Measurements from ENCODE around the gene RAB3D. TPM values are rescaled to one million over a fixed set of nuclear protein-coding genes. Genes with fewer than 3 reads are reported as not detected.

Gene RAB3D
- total RNA-seq, 1 donor from 2014 or later, result 76.0 TPM

DNA sequence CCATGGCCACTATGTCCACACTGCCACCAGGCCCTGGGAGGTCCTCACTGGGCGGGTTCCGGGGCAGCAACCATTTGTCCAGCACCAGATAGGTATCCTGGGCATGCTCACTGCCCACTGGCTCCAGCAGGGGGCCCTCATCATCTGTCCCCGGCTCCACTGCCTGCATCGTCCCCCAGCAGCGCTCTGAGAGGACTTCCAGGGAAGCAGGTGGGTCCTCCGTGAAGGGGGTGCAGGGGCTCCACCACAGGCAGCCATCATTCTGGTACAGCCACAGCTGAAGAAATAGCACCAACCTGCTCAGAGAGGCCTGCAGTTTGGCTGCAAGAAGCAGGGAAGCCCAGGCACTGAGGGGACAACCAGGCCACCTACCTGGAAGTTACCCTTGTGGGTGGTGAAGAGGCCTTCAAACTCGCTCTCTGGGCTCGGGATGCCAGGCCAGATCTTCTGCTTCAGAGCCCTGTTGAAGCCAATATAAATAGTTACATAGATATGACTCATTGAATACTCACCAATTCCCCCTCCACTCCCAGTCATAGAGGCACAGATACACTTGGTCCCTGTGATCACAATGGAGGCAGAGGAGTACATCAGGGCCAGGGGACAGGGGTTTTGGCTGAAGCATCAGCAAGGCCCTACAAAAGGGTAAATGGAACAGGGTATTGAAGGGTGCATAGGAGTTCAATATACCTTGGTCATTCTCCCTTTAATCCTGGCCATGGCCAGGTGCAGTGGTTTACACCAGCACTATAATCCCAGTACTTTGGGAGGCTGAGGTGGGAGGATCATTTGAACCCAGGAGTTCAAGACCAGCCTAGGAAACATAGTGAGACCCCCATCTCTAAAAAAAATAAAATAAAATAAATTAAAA is 39.1 kb upstream of the RAB3D start:
- H3K27me3 Mint-ChIP-seq (ENCODE audit: unreplicated experiment), result peaks cover 11% of the 10 kb centered on the region
- no peaks in the 10 kb centered on the region for H3K9me3 Mint-ChIP-seq (ENCODE audit: unreplicated experiment)
- H3K27ac Mint-ChIP-seq (ENCODE audit: unreplicated experiment), result no peak overlapping the region
- H3K4me1 Mint-ChIP-seq (ENCODE audit: unreplicated experiment), result peaks cover 26% of the 10 kb centered on the region
- DNase-seq (ENCODE audit: low spot score), result peak; percentile 76
- TF ChIP-seq, protein P1, sequence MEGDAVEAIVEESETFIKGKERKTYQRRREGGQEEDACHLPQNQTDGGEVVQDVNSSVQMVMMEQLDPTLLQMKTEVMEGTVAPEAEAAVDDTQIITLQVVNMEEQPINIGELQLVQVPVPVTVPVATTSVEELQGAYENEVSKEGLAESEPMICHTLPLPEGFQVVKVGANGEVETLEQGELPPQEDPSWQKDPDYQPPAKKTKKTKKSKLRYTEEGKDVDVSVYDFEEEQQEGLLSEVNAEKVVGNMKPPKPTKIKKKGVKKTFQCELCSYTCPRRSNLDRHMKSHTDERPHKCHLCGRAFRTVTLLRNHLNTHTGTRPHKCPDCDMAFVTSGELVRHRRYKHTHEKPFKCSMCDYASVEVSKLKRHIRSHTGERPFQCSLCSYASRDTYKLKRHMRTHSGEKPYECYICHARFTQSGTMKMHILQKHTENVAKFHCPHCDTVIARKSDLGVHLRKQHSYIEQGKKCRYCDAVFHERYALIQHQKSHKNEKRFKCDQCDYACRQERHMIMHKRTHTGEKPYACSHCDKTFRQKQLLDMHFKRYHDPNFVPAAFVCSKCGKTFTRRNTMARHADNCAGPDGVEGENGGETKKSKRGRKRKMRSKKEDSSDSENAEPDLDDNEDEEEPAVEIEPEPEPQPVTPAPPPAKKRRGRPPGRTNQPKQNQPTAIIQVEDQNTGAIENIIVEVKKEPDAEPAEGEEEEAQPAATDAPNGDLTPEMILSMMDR (IDR thresholded peaks at IDR 0.05; ENCODE audit: unreplicated experiment), result peak; percentile 65
- peaks cover 10% of the 10 kb centered on the region for H3K36me3 Mint-ChIP-seq (ENCODE audit: low read depth, unreplicated experiment)
- H3K4me3 Mint-ChIP-seq (ENCODE audit: unreplicated experiment), result no peak overlapping the region

DNA sequence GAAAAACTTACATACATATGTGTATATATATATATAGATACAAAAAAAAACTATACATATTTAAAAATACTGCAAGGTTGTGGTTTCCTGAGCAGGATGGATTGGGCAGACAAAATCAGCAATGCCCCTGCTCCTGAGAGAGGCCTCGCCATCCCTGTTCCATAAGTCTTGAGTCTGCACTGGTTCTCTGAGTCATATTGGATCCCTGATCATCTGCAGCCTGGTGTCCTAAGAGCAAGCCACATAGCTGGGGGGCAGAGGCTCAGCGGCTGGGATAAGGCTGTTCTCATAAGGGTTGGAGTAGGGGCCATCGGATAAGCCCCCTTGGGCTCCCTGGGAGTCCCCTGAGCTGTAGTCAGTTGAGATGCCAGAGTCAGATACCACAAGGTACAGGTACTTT is 38.3 kb upstream of the RAB3D start:
- no peak overlapping the region for H3K27ac Mint-ChIP-seq (ENCODE audit: unreplicated experiment)

DNA sequence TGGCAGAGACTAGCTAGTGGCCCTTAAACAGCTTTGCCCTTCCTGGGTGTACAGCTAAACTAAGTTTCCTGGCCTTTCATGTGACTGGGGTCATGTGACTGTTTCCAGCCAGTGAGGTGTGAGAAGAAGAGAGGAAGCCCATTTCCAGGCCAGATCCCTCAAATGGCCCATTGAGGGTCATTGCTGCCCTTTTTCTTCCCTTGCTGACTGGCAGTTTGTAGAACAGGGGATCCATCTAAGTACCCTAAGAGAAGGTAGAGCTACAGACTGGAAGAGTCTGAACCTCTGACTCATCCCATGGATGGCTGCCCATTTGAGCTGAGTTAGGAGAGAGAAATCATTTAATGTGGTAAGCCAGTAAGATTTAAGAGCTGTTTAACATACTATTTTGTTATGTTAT is 37.8 kb upstream of the RAB3D start:
- H3K4me3 Mint-ChIP-seq (ENCODE audit: unreplicated experiment), result no peak overlapping the region
- no peak overlapping the region for H3K27ac Mint-ChIP-seq (ENCODE audit: unreplicated experiment)
- DNase-seq (ENCODE audit: low spot score), result no peak
- H3K9me3 Mint-ChIP-seq (ENCODE audit: unreplicated experiment), result no peaks in the 10 kb centered on the region
- peaks cover 26% of the 10 kb centered on the region for H3K4me1 Mint-ChIP-seq (ENCODE audit: unreplicated experiment)
- TF ChIP-seq, protein P1 (IDR thresholded peaks at IDR 0.05; ENCODE audit: unreplicated experiment), result no peak
- peaks cover 10% of the 10 kb centered on the region for H3K36me3 Mint-ChIP-seq (ENCODE audit: low read depth, unreplicated experiment)
- peaks cover 15% of the 10 kb centered on the region for H3K27me3 Mint-ChIP-seq (ENCODE audit: unreplicated experiment)

More for the DNA sequence above, 38.3 kb upstream of the RAB3D start:
- Mint-ChIP-seq H3K36me3 (ENCODE audit: low read depth, unreplicated experiment) (peaks cover 10% of the 10 kb centered on the region), H3K4me1 (ENCODE audit: unreplicated experiment) (peaks cover 26% of the 10 kb centered on the region), H3K4me3 (ENCODE audit: unreplicated experiment) (no peak overlapping the region), H3K27me3 (ENCODE audit: unreplicated experiment) (peaks cover 15% of the 10 kb centered on the region), H3K9me3 (ENCODE audit: unreplicated experiment) (no peaks in the 10 kb centered on the region)
- no peak for DNase-seq (ENCODE audit: low spot score)
- TF ChIP-seq, protein P1 (IDR thresholded peaks at IDR 0.05; ENCODE audit: unreplicated experiment), result no peak

DNA sequence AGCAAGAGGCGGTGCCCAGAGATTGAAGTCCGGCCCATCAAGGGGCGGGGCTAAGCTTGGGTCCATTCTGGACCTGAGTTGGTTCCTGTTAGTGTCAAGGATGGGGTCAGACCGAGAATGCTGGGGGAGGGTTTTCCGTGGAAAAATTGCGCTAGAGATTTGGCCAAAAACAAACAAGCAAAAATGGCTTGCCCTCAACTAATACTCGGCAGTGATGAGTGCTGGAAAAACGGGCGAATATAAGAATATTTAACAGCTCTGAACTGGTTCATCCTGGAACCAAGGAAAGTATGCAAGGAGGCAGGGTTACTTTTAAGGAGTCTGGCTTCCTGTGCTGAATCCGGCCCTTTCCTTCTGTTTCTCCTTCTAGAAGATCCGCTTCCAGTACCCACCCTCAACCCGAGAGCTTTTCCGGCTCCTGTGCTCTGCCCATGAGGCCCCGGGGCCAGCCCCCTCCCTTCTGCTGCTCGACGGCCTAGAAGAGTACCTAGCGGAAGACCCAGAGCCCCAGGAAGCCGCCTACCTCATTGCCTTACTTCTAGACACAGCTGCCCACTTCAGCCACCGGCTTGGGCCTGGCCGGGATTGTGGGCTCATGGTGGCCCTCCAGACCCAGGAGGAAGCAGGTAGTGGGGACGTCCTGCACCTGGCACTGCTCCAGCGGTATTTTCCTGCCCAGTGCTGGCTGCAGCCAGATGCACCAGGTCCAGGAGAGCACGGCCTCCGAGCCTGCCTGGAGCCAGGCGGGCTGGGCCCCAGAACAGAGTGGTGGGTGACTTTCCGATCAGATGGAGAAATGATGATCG is 35.9 kb upstream of the RAB3D start:
- Mint-ChIP-seq H3K27ac (ENCODE audit: unreplicated experiment) (no peak overlapping the region), H3K4me3 (ENCODE audit: unreplicated experiment) (no peak overlapping the region)
- DNase-seq (ENCODE audit: low spot score), result peak; percentile 66

More for the DNA sequence above, 35.9 kb upstream of the RAB3D start:
- peaks cover 13% of the 10 kb centered on the region for H3K36me3 Mint-ChIP-seq (ENCODE audit: low read depth, unreplicated experiment)
- H3K9me3 Mint-ChIP-seq (ENCODE audit: unreplicated experiment), result no peaks in the 10 kb centered on the region
- peaks cover 17% of the 10 kb centered on the region for H3K4me1 Mint-ChIP-seq (ENCODE audit: unreplicated experiment)
- H3K27me3 Mint-ChIP-seq (ENCODE audit: unreplicated experiment), result peaks cover 16% of the 10 kb centered on the region
- TF ChIP-seq, protein P1 (IDR thresholded peaks at IDR 0.05; ENCODE audit: unreplicated experiment), result no peak
